ENCODE measurements around the gene PLD3.
"Not testable (repeated sequence)": the region's sequence is repeated elsewhere in the genome, so short reads cannot be mapped to it uniquely, and the experiment has no call there.

The PLD3 gene

DNA sequence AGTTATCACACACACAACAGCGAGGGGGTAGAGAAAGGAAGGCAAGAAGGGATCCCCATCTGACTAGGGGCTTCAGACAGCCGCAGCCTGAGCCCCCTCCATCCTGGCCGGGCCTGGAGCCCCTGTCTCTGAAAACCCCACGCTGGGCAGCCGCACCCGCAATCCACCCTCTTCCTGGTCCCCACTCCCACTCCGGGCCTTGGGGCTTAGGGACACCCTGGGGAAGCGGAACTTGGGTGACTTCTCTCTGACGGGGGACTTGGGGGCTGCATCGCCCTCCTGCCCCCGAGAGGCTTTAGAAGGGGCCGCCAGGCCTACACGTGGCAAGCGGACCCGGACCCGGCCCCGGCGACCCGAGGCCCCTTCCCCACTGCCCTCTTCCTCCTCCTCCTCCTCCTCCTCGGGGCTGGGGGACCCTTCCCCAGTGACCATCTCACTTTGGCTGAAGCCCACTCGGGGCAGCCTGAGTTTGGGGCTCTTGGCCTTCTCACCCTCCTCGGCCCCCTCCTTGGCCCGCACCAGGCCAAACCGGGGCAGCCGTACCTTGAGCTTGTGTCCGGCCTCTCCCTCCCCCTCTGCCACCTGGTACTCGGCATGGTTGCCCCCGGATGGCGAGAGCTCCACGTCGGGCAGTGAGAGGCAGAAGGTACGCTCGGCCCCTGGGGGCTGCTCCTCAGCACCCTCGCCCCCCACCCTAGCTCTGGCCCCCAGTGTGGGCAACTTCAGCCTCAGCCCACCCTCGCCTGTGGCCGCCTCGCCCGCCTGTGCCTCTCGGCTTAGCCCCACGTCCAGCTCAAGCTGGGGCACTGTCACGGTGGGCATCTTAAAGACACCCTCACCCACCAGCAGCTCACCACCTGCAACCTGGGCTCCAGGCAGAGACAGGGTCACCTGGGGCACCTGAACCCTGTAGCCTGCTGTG, 45.7 kb downstream of the PLD3 start:
- Histone ChIP-seq H3K27me3 (ENCODE audit: control insufficient read depth in 1 of 2, insufficient read depth in 2 of 2, low read length in 2 of 2) (no peaks in the 10 kb centered on the region), H3K27ac (ENCODE audit: low read depth, low read length) (no peak overlapping the region), H3K36me3 (ENCODE audit: insufficient read depth, low read length) (no peaks in the 10 kb centered on the region), H3K9me3 (ENCODE audit: low read length) (no peaks in the 10 kb centered on the region), H3K4me1 (ENCODE audit: insufficient read depth, low read length) (no peaks in the 10 kb centered on the region), H3K9ac (ENCODE audit: low read length) (no peak overlapping the region), H3K4me3 (ENCODE audit: low read depth in 1 of 2, low read length in 2 of 2) (no peak overlapping the region)

DNA sequence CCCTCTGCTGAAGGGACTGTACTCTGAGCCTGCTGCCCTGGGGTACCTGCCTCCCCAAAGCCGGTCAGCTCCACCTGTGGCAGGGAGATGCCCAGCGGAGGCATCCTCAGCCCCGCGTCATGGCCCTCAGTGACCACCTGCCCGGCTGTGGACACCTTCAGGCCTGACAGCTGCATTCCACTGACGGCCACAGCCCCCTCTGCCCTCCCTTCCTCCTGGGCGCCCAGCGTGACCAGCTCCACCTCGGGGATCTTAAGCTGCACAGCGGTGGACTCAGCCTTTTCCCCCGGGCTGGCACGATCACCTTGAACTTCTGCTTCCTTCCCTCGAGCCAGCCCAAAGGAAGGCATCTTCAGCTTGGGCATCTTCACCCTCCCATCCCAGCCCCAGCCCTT, 46.3 kb downstream of the PLD3 start:
- Histone ChIP-seq H3K9ac (ENCODE audit: low read length) (no peak overlapping the region), H3K27me3 (ENCODE audit: control insufficient read depth in 1 of 2, insufficient read depth in 2 of 2, low read length in 2 of 2) (no peaks in the 10 kb centered on the region), H3K9me3 (ENCODE audit: low read length) (no peaks in the 10 kb centered on the region), H3K36me3 (ENCODE audit: insufficient read depth, low read length) (no peaks in the 10 kb centered on the region), H3K4me3 (ENCODE audit: low read depth in 1 of 2, low read length in 2 of 2) (no peak overlapping the region), H3K4me1 (ENCODE audit: insufficient read depth, low read length) (no peaks in the 10 kb centered on the region), H3K27ac (ENCODE audit: low read depth, low read length) (no peak overlapping the region)

DNA sequence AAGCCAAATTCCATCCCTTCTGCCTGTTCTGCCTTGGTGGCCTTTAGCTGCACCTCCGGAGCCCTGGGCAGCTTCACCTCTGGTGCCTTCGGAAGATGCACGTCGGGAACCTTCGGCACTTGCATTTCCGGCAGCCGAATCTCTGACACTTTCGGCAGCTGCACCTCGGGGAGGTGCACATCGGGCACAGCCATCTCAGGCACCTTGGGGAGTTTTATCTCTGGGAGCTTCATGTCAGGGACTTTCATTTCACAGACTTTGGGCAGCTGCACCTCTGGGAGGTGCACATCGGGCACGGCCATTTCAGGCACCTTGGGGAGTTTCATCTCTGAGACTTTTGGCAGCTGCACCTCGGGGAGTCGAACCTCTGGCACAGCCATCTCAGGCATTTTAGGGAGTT, 47.5 kb downstream of the PLD3 start:
- Histone ChIP-seq H3K36me3 (ENCODE audit: insufficient read depth, low read length) (no peaks in the 10 kb centered on the region), H3K27me3 (ENCODE audit: control insufficient read depth in 1 of 2, insufficient read depth in 2 of 2, low read length in 2 of 2) (no peaks in the 10 kb centered on the region), H3K27ac (ENCODE audit: low read depth, low read length) (no peak overlapping the region), H3K4me1 (ENCODE audit: insufficient read depth, low read length) (no peaks in the 10 kb centered on the region), H3K9me3 (ENCODE audit: low read length) (no peaks in the 10 kb centered on the region), H3K4me3 (ENCODE audit: low read depth in 1 of 2, low read length in 2 of 2) (no peak overlapping the region), H3K9ac (ENCODE audit: low read length) (no peak overlapping the region)

DNA sequence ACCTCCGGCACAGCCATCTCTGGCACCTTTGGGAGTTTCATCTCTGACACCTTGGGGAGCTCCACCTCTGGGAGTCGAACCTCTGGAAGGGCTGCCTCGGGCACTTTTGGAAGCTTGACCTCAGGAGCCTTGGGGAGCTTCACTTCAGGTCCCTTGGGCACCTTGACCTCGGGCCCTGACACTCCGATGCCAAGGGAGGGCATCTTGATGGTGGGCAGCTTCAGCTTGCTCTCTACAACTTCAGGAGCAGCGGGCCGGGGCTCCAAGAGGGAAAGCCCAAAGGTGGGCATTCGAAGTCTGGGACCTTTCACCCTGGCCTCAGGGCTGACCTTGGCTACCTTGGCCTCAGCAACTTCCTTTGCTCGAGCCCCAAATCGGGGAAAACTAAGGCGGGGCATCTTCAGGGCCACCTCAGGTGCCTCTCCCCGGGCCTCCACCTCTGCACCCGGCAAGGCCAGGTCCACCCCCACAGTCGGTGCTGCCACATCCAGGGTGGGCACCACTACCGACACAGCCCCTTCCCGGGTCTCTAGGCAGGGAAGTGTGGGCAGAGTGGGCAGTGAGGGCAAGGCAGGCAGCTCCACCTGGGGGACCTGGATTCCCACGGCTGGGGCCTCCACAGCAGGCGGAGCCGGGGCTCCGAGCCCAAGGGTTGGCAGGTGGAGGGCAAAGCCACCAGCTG, 48.5 kb downstream of the PLD3 start:
- Histone ChIP-seq H3K27me3 (ENCODE audit: control insufficient read depth in 1 of 2, insufficient read depth in 2 of 2, low read length in 2 of 2) (no peaks in the 10 kb centered on the region), H3K27ac (ENCODE audit: low read depth, low read length) (no peak overlapping the region), H3K9ac (ENCODE audit: low read length) (no peak overlapping the region), H3K36me3 (ENCODE audit: insufficient read depth, low read length) (no peaks in the 10 kb centered on the region), H3K4me1 (ENCODE audit: insufficient read depth, low read length) (no peaks in the 10 kb centered on the region), H3K4me3 (ENCODE audit: low read depth in 1 of 2, low read length in 2 of 2) (no peak overlapping the region), H3K9me3 (ENCODE audit: low read length) (no peaks in the 10 kb centered on the region)

DNA sequence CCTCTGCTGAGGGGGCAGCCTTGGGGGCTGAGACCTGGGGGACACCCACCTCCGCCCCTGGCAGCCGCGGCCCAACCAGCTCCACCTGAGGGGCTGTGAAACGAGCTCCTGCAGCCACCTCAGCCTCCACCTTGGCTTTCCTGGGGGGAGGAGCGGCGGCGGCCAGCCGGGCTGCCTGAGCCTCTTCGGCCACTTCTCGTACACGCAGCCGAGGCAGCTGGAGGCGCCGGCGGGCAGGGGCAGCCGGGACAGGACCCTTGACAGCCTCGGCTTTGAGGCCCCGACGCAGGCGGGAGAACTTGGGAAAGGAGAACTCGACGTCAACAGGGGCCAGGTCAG, 49.0 kb downstream of the PLD3 start:
- Histone ChIP-seq H3K36me3 (ENCODE audit: insufficient read depth, low read length) (no peaks in the 10 kb centered on the region), H3K27me3 (ENCODE audit: control insufficient read depth in 1 of 2, insufficient read depth in 2 of 2, low read length in 2 of 2) (no peaks in the 10 kb centered on the region), H3K4me1 (ENCODE audit: insufficient read depth, low read length) (no peaks in the 10 kb centered on the region), H3K9me3 (ENCODE audit: low read length) (no peaks in the 10 kb centered on the region), H3K9ac (ENCODE audit: low read length) (no peak overlapping the region), H3K4me3 (ENCODE audit: low read depth in 1 of 2, low read length in 2 of 2) (no peak overlapping the region), H3K27ac (ENCODE audit: low read depth, low read length) (no peak overlapping the region)

DNA sequence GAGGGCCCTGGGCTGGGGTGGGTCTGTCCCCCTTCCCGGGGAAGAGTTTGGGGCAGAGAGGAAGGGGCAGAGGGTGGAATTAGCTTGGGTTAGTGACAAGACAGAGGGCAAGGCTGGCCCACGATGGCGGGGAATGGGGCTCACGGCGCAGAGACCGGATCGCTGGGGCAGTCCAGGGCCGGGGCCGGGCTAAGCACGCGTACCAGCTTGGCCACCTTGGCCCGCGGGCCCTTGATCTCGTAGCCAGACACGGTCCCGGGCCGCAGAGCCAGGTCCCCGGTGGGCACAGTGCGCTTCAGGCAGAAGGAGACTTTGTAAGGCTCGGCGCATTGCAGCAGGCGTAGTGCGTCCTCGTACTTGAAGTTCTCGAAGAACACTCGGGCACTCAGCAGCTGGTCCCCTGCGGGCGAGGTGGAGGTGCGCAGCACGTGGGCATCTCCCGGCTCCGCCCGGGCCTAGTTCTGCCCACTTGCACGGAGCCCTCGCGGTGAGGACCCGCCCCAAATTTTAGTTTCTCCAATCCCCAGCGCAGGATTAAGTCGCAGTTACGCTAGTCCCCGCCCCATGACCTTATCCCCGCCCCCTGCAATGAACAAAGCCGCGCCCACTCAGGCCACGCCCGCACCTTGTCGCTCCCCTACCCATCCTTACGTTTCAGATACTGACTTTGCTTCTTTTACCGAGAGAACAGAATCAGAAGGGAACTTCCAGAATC, 50.1 kb downstream of the PLD3 start:
- no peaks in the 10 kb centered on the region for H3K36me3 ChIP-seq (ENCODE audit: insufficient read depth, low read length)
- H3K27ac ChIP-seq (ENCODE audit: low read depth, low read length) = no peak overlapping the region
- H3K4me3 ChIP-seq (ENCODE audit: low read depth in 1 of 2, low read length in 2 of 2) = no peak overlapping the region
- no peaks in the 10 kb centered on the region for H3K9me3 ChIP-seq (ENCODE audit: low read length)
- H3K27me3 ChIP-seq (ENCODE audit: control insufficient read depth in 1 of 2, insufficient read depth in 2 of 2, low read length in 2 of 2) = no peaks in the 10 kb centered on the region
- H3K9ac ChIP-seq (ENCODE audit: low read length) = no peak overlapping the region
- no peaks in the 10 kb centered on the region for H3K4me1 ChIP-seq (ENCODE audit: insufficient read depth, low read length)

DNA sequence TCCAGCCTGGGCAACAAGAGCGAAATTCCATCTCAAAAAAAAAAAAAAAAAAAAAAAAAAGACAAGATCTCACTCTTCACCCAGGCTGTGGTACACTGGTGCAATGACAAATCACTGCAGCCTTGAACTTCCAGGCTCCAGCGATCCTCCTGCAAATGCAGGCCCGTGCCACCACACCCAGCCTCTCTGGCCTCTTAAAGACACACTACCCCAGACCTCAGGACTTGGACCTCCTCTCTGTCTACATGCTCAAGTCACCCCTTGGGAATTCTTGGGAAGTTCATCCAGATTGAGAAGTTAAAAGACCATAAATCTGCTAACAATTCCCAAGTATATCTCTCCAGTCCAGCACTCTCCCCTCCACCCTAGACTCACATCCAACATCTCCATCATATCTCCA, 52.1 kb downstream of the PLD3 start:
- H3K27me3 ChIP-seq (ENCODE audit: control insufficient read depth in 1 of 2, insufficient read depth in 2 of 2, low read length in 2 of 2) = no peaks in the 10 kb centered on the region
- H3K4me1 ChIP-seq (ENCODE audit: insufficient read depth, low read length) = no peaks in the 10 kb centered on the region
- H3K9me3 ChIP-seq (ENCODE audit: low read length) = no peaks in the 10 kb centered on the region
- H3K9ac ChIP-seq (ENCODE audit: low read length) = no peak overlapping the region
- no peaks in the 10 kb centered on the region for H3K36me3 ChIP-seq (ENCODE audit: insufficient read depth, low read length)
- no peak overlapping the region for H3K27ac ChIP-seq (ENCODE audit: low read depth, low read length)
- no peak overlapping the region for H3K4me3 ChIP-seq (ENCODE audit: low read depth in 1 of 2, low read length in 2 of 2)

DNA sequence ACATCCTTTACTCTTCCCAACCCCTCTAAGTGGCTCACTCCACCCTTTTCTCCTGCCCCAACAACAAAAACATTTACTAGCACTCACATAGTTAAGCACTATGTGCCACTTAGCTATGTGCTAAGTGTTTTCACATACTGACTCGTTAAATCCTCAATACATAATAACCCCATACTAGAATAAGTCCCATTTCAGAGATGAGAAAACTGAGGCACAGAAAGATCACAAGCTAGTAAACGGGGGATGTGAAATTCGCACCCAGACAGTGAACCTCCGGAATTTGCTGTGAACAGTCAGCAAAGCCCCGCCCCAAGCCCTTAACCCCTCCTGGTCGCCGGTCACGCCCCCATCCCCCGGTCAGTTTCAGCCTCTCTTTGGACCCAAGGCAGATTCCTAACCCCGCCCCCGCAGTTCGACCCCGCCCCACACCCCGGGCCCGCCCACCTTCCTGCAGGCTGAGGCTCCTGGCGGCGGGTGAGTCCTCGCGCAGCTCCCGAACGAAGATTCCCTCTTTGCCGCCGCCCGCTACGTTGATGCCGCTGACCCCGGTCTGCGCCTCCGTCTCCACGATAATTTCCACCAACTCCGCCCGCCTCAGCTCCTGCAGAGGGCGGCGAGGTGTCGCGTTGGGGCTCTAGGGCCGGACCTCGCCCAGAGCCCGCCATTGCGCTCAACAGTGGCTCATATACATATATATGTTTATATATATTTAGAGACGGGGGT, 54.9 kb downstream of the PLD3 start:
- Histone ChIP-seq H3K4me1 (ENCODE audit: insufficient read depth, low read length) (no peaks in the 10 kb centered on the region), H3K36me3 (ENCODE audit: insufficient read depth, low read length) (no peaks in the 10 kb centered on the region), H3K27me3 (ENCODE audit: control insufficient read depth in 1 of 2, insufficient read depth in 2 of 2, low read length in 2 of 2) (no peaks in the 10 kb centered on the region), H3K9ac (ENCODE audit: low read length) (no peak overlapping the region), H3K27ac (ENCODE audit: low read depth, low read length) (peak overlapping the region; percentile 78), H3K9me3 (ENCODE audit: low read length) (no peaks in the 10 kb centered on the region), H3K4me3 (ENCODE audit: low read depth in 1 of 2, low read length in 2 of 2) (peak overlapping the region; percentile 41 to 68)

DNA sequence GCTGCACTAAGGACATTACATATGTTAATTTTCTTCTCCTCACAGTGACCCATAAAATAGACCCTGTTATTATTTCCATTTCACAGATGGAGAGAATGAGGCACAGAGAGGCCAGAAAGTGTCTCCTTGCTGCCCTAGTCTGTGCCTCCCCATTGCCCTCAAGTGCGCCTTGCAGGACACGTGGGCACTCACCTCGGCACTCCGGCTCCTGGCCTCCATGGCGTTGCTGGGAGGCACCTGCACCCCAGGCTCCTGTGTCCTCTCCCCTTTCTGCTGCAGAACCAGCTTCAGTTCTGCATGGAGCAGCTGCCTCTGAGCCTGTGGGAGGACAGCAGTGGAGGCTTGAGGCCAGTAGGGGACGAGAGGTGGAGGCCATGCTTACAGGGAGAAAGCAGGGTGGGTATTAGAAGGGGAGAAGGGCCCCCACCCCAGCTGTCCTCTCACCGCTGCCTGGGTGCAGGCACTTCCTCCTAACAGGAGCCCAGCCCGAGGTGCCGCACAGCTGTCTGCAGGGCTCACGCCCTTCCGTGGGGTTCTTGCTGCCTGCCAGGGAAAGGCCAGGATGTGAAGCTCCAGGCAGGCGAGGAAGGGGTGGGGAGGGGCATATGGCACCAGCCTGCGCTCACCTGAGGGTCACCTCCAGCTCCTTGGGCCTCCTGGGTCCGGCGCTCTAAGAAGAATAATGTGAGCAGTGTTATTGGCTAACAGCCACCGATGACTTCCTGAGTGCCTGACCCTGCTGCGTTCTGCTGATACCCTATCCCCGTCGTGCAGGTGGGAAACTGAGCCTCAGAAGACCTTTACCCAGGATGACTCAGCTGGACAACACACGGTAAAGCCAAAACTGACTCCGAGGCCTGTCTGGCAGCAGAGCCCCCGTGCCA, 59.5 kb downstream of the PLD3 start:
- H3K27me3 ChIP-seq (ENCODE audit: control insufficient read depth in 1 of 2, insufficient read depth in 2 of 2, low read length in 2 of 2) = no peaks in the 10 kb centered on the region
- no peak overlapping the region for H3K27ac ChIP-seq (ENCODE audit: low read depth, low read length)
- H3K9me3 ChIP-seq (ENCODE audit: low read length) = no peaks in the 10 kb centered on the region
- no peaks in the 10 kb centered on the region for H3K36me3 ChIP-seq (ENCODE audit: insufficient read depth, low read length)
- no peak overlapping the region for H3K4me3 ChIP-seq (ENCODE audit: low read depth in 1 of 2, low read length in 2 of 2)
- H3K4me1 ChIP-seq (ENCODE audit: insufficient read depth, low read length) = peaks cover 9% of the 10 kb centered on the region
- H3K9ac ChIP-seq (ENCODE audit: low read length) = no peak overlapping the region

DNA sequence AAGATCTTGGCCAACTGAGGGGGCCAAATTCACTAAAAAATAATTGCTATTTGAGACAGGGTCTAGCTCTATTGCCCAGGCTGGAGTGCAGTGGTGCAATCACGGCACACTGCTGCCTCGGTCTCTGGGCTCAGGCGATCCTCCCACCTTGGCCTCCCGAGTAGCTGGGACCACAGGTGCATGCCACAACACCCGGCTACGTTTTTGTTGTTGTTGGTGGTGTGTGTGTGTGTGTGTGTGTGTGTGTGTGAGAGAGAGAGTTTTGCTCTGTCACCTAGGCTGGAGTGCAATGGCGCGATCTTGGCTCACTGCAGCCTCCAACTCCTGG, 60.1 kb downstream of the PLD3 start:
- not testable (repeated sequence) for H3K27me3 ChIP-seq (ENCODE audit: control insufficient read depth in 1 of 2, insufficient read depth in 2 of 2, low read length in 2 of 2); H3K9ac ChIP-seq (ENCODE audit: low read length); H3K27ac ChIP-seq (ENCODE audit: low read depth, low read length); H3K36me3 ChIP-seq (ENCODE audit: insufficient read depth, low read length); H3K4me3 ChIP-seq (ENCODE audit: low read depth in 1 of 2, low read length in 2 of 2); H3K4me1 ChIP-seq (ENCODE audit: insufficient read depth, low read length); H3K9me3 ChIP-seq (ENCODE audit: low read length)

Data from muscle layer of colon (tissue), 2 donors.